ENCODE data around the gene IL1RAPL1.

Gene IL1RAPL1

DNA sequence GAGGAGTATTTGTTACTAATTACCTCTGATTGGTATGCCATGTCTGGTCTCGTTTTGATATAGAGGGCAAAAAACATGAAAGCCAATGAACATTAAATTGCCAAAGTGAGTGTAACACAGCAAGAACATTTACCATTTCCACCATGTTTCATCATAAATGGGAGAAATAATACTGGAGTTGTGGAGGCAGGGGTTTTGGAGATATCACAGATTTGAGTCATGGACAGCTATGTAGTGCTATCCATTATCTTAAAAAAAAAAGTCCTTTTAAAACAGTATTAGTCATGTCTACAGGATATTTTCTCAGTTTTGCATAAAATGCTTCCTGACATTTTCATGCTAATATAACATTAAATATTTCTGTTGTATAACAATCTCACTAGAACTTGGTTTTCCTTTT, 301.2 kb downstream of the IL1RAPL1 start:
- Histone ChIP-seq H3K27me3 (ENCODE audit: control insufficient read depth, insufficient read depth, low read length) (no peaks in the 10 kb centered on the region), H3K36me3 (ENCODE audit: control insufficient read depth, insufficient read depth, low read length) (no peaks in the 10 kb centered on the region), H3K9ac (ENCODE audit: low read depth, low read length) (no peak overlapping the region), H3K4me3 (ENCODE audit: low read depth, low read length) (no peak overlapping the region), H3K9me3 (ENCODE audit: control insufficient read depth, insufficient read depth, low read length) (no peaks in the 10 kb centered on the region), H3K4me1 (ENCODE audit: control insufficient read depth, insufficient read depth, low read length) (no peaks in the 10 kb centered on the region)

DNA sequence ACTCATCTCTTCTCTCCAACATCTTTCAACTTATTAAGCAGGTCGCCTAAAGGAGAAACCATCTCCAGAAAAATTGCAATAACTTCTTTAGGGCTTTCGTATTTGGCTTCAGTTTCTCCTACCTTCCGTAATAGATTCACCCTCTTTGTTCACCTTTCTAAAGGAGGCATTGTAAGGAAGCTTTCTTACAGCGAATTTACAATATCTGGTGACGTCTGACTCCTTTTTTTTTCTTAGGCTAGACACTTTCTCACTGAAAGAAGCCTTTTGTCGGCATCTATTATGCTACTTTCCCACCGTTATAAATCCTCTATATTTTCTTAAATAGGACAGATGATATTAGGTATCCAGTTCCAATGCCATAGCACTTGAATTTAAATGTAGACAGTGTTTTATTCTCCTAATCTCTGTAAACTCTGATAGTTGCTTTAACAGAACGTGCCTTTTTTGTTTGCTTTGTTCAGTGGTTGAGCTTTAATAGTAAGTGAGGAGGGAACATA, 302.4 kb downstream of the IL1RAPL1 start:
- H3K4me1 ChIP-seq (ENCODE audit: control insufficient read depth, insufficient read depth, low read length), result no peaks in the 10 kb centered on the region
- H3K9ac ChIP-seq (ENCODE audit: low read depth, low read length), result no peak overlapping the region
- H3K36me3 ChIP-seq (ENCODE audit: control insufficient read depth, insufficient read depth, low read length), result no peaks in the 10 kb centered on the region
- H3K27me3 ChIP-seq (ENCODE audit: control insufficient read depth, insufficient read depth, low read length), result no peaks in the 10 kb centered on the region
- no peak overlapping the region for H3K4me3 ChIP-seq (ENCODE audit: low read depth, low read length)
- H3K9me3 ChIP-seq (ENCODE audit: control insufficient read depth, insufficient read depth, low read length), result no peaks in the 10 kb centered on the region

DNA sequence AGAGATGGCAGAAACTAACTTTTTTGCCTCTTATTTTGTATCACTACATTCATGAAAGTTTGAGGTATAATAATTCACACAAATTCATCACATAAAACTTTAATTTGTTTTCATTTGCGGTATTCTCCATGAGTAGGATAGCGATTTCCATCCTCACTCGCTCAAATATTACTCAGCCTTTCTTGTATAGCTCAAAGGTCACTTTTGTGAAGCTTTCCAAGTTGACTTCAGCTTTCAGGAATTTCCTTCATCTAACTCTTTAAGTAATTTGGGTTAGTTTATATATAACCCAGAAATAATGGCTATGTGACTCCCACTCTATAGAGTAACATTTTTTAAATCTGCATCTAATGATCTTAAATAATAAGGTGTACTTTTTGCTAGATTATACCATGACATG, 314.4 kb downstream of the IL1RAPL1 start:
- Histone ChIP-seq H3K27me3 (ENCODE audit: control insufficient read depth, insufficient read depth, low read length) (no peaks in the 10 kb centered on the region), H3K9me3 (ENCODE audit: control insufficient read depth, insufficient read depth, low read length) (no peaks in the 10 kb centered on the region), H3K4me3 (ENCODE audit: low read depth, low read length) (no peak overlapping the region), H3K4me1 (ENCODE audit: control insufficient read depth, insufficient read depth, low read length) (peaks cover 7% of the 10 kb centered on the region), H3K36me3 (ENCODE audit: control insufficient read depth, insufficient read depth, low read length) (no peaks in the 10 kb centered on the region), H3K9ac (ENCODE audit: low read depth, low read length) (no peak overlapping the region)

DNA sequence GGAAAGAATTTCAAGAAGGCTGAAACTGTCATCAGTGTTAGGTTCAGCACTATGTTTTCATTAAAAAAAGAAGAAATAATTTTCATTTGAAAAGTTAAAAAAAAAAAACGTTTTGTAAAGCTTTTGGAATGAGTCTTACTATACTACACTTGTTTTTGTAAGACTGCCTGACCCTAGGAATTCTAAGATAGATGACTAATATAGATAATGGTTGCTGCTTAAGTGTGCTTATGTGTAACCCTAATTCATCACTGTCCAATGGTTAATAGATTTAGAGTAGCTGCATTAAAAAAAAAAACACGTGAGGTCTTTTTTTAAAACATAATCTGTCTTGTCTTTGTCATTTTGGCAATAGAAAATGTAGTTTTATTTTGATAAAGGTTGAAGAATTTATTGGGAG, 323.2 kb downstream of the IL1RAPL1 start:
- Histone ChIP-seq H3K27me3 (ENCODE audit: control insufficient read depth, insufficient read depth, low read length) (no peaks in the 10 kb centered on the region), H3K9ac (ENCODE audit: low read depth, low read length) (no peak overlapping the region), H3K4me1 (ENCODE audit: control insufficient read depth, insufficient read depth, low read length) (no peaks in the 10 kb centered on the region), H3K4me3 (ENCODE audit: low read depth, low read length) (no peak overlapping the region), H3K36me3 (ENCODE audit: control insufficient read depth, insufficient read depth, low read length) (no peaks in the 10 kb centered on the region), H3K9me3 (ENCODE audit: control insufficient read depth, insufficient read depth, low read length) (no peaks in the 10 kb centered on the region)

DNA sequence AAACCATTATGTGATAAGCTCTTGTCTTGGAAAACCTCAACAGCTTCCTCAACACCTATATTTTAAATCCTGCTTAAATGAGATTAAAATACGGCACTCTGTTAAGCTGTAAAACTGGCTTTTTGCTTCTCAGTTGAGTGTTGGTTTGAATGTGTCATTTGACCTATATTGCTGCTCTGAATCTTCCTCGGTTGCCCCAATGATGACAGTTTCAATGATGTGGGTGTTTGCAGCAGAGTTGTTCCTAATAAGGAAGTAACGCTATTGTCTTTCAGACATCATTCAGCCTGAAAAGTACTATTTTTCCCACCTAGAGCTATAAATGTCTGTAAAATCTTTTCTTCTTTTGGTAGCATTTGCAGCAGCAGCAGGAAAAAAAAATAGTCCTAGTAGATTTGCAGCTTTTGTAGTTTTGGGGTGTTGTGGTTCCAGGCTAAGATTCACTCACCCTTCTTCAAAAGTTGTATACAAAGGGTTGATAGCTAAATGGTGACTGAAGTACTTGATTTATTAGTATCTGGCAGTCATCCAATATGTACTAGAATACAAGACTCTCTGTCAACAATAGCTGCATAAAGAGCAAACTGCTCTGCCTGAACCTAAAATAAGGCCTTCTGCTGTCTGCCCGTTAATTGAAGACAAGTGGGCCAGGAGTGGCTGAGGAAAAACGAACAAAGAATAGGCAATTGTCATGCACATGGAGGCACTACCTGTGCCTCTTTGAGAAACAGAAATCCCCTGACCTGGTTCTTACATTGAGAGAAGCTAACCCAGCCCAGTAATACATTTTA, 333.1 kb downstream of the IL1RAPL1 start:
- H3K9me3 ChIP-seq (ENCODE audit: control insufficient read depth, insufficient read depth, low read length), result no peaks in the 10 kb centered on the region
- H3K36me3 ChIP-seq (ENCODE audit: control insufficient read depth, insufficient read depth, low read length), result no peaks in the 10 kb centered on the region
- H3K27me3 ChIP-seq (ENCODE audit: control insufficient read depth, insufficient read depth, low read length), result no peaks in the 10 kb centered on the region
- no peak overlapping the region for H3K9ac ChIP-seq (ENCODE audit: low read depth, low read length)
- H3K4me3 ChIP-seq (ENCODE audit: low read depth, low read length), result no peak overlapping the region
- H3K4me1 ChIP-seq (ENCODE audit: control insufficient read depth, insufficient read depth, low read length), result peaks cover 13% of the 10 kb centered on the region

DNA sequence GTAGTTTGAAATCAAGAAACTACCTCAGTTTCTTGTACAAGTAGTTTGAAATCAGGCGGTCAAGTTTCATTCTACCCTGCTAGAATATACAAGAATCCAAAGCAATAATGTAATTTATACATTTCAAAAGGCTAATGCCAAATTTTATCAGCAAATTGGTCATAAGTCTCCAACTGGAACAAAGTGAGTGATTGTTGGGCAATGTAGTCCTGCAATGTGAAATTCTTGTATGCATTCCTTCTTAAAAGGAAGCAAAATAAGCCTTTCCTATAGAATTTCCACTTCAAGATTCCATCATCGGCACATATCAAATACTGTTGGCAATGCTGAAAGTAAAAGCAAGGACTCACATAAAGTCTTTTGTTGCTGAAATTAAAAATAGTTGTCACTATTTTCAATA, 334.9 kb downstream of the IL1RAPL1 start:
- Histone ChIP-seq H3K36me3 (ENCODE audit: control insufficient read depth, insufficient read depth, low read length) (no peaks in the 10 kb centered on the region), H3K9me3 (ENCODE audit: control insufficient read depth, insufficient read depth, low read length) (no peaks in the 10 kb centered on the region), H3K4me3 (ENCODE audit: low read depth, low read length) (no peak overlapping the region), H3K4me1 (ENCODE audit: control insufficient read depth, insufficient read depth, low read length) (peaks cover 13% of the 10 kb centered on the region), H3K27me3 (ENCODE audit: control insufficient read depth, insufficient read depth, low read length) (no peaks in the 10 kb centered on the region), H3K9ac (ENCODE audit: low read depth, low read length) (no peak overlapping the region)

DNA sequence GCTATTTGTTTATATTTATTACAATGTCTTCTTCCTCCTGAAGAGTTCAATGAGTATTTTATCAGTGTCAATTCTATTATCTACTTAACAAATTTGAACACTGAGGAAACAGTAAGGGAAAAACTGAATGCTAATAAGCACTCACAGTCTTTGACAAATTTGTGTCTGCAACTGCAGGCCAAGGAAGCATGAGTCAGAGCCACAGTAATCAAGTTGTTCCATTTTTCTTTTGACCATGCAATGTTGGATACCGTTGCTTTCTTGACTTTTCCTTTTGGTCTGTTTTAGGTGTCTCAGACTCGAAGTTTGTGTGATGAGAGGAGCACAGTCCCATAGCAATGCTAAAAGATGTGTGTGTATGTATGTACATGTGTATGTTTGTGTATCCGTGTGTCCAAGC, 359.6 kb downstream of the IL1RAPL1 start:
- H3K9ac ChIP-seq (ENCODE audit: low read depth, low read length), result no peak overlapping the region
- H3K4me1 ChIP-seq (ENCODE audit: control insufficient read depth, insufficient read depth, low read length), result no peaks in the 10 kb centered on the region
- H3K9me3 ChIP-seq (ENCODE audit: control insufficient read depth, insufficient read depth, low read length), result no peaks in the 10 kb centered on the region

DNA sequence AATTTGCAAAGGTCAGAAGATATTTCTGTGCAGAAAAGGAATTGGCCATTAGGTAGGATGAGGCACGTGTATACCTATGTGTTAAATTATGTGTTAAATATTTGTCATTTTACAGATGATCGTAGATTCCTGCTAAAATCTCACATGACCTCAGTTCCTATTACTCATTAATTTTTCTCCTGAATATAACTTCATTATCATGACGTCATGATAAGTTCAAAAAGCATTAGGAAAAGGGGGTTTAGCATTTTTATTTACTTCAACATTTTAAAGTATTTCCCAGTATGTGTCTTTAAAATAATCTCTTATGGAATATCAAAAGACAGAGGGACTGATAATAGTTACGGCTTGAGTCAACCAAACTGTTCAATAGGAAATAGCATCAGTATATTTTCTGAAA, 372.8 kb downstream of the IL1RAPL1 start:
- Histone ChIP-seq H3K9ac (ENCODE audit: low read depth, low read length) (no peak overlapping the region), H3K36me3 (ENCODE audit: control insufficient read depth, insufficient read depth, low read length) (no peaks in the 10 kb centered on the region), H3K27me3 (ENCODE audit: control insufficient read depth, insufficient read depth, low read length) (no peaks in the 10 kb centered on the region), H3K4me3 (ENCODE audit: low read depth, low read length) (no peak overlapping the region), H3K4me1 (ENCODE audit: control insufficient read depth, insufficient read depth, low read length) (no peaks in the 10 kb centered on the region), H3K9me3 (ENCODE audit: control insufficient read depth, insufficient read depth, low read length) (no peaks in the 10 kb centered on the region)

More for the DNA sequence above, 359.6 kb downstream of the IL1RAPL1 start:
- no peak overlapping the region for H3K4me3 ChIP-seq (ENCODE audit: low read depth, low read length)
- no peaks in the 10 kb centered on the region for H3K27me3 ChIP-seq (ENCODE audit: control insufficient read depth, insufficient read depth, low read length)
- no peaks in the 10 kb centered on the region for H3K36me3 ChIP-seq (ENCODE audit: control insufficient read depth, insufficient read depth, low read length)

DNA sequence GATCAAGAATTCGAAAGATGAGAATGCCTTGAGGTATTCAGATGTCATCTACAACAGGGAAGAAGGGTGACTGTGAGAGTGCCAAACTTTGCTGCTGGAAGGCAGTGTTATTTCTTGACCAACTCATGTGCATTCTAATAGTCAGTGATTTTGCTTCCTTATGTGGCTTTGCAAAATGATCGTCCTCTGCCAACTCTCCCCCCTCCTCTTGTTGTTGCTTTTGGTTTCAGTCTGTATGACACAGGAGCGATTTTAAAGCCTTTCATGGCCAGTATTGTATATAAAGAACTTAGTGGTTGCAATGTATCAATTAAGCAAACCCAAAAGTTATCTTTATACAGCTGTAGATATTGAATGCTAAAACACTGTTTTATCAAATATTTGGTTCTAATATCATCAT, 379.1 kb downstream of the IL1RAPL1 start:
- Histone ChIP-seq H3K36me3 (ENCODE audit: control insufficient read depth, insufficient read depth, low read length) (no peaks in the 10 kb centered on the region), H3K9me3 (ENCODE audit: control insufficient read depth, insufficient read depth, low read length) (no peaks in the 10 kb centered on the region), H3K9ac (ENCODE audit: low read depth, low read length) (no peak overlapping the region), H3K27me3 (ENCODE audit: control insufficient read depth, insufficient read depth, low read length) (no peaks in the 10 kb centered on the region), H3K4me3 (ENCODE audit: low read depth, low read length) (no peak overlapping the region), H3K4me1 (ENCODE audit: control insufficient read depth, insufficient read depth, low read length) (peaks cover 9% of the 10 kb centered on the region)

DNA sequence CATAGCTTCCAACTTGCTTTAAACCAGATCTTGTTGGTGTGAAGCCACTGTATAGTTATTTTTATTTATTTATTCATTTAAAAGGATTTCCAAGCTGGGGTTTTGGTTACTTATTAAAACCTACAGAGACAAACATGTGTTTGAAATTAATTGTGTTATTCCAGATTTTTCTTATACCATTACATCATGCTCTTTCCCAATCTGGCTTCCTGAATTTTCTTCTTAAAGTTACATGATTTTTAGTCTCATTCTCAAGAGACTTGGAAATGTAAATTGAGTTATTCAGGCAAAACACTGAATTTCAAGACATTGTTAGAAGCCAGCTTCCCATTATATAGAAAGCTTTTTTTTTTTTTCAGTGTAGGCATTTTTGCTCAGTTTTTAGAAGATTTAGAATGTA, 381.9 kb downstream of the IL1RAPL1 start:
- no peaks in the 10 kb centered on the region for H3K36me3 ChIP-seq (ENCODE audit: control insufficient read depth, insufficient read depth, low read length)
- peaks cover 9% of the 10 kb centered on the region for H3K4me1 ChIP-seq (ENCODE audit: control insufficient read depth, insufficient read depth, low read length)
- no peak overlapping the region for H3K9ac ChIP-seq (ENCODE audit: low read depth, low read length)
- no peaks in the 10 kb centered on the region for H3K27me3 ChIP-seq (ENCODE audit: control insufficient read depth, insufficient read depth, low read length)
- no peaks in the 10 kb centered on the region for H3K9me3 ChIP-seq (ENCODE audit: control insufficient read depth, insufficient read depth, low read length)
- no peak overlapping the region for H3K4me3 ChIP-seq (ENCODE audit: low read depth, low read length)

DNA sequence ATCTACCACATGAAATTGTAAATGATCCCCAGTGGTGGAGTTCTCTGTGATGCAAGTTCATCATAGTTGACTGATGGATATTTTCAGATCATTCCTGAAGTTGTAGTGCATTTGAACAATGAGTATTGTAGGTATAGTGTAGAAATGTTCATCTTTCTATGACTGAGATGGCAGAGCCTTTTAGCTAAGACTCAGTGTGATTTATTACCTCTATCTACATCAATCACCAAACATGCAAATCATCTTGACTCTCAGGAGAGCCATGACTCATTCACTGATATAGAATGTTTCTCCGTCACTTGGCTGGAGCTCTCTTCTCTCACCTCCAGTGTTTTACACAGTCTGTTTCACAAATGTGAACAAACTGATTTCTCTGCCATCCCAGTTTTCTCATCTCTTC, 392.6 kb downstream of the IL1RAPL1 start:
- Histone ChIP-seq H3K9me3 (ENCODE audit: control insufficient read depth, insufficient read depth, low read length) (no peaks in the 10 kb centered on the region), H3K27me3 (ENCODE audit: control insufficient read depth, insufficient read depth, low read length) (no peaks in the 10 kb centered on the region), H3K9ac (ENCODE audit: low read depth, low read length) (no peak overlapping the region), H3K36me3 (ENCODE audit: control insufficient read depth, insufficient read depth, low read length) (no peaks in the 10 kb centered on the region), H3K4me1 (ENCODE audit: control insufficient read depth, insufficient read depth, low read length) (peaks cover 4% of the 10 kb centered on the region), H3K4me3 (ENCODE audit: low read depth, low read length) (no peak overlapping the region)

DNA sequence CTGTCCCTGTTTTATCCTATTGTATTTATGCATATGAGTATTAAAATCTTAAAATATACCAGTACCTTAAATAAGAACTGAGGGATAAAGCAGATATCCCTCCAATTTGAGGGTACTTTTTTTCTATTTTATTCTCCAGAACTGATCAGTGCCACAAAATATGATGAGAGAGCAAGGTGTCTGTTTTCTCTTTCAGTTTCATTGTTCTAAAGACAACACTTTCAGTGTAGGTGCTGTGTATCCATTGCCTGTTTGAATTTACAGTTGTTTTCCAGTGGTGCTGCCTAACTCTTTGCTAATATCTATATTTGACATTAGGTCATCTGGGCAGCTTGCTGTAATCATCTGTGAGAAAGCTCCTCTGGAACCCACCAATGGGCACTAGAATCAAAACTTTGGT, 394.7 kb downstream of the IL1RAPL1 start:
- Histone ChIP-seq H3K9me3 (ENCODE audit: control insufficient read depth, insufficient read depth, low read length) (no peaks in the 10 kb centered on the region), H3K27me3 (ENCODE audit: control insufficient read depth, insufficient read depth, low read length) (no peaks in the 10 kb centered on the region), H3K36me3 (ENCODE audit: control insufficient read depth, insufficient read depth, low read length) (no peaks in the 10 kb centered on the region), H3K4me3 (ENCODE audit: low read depth, low read length) (no peak overlapping the region), H3K4me1 (ENCODE audit: control insufficient read depth, insufficient read depth, low read length) (peaks cover 4% of the 10 kb centered on the region), H3K9ac (ENCODE audit: low read depth, low read length) (no peak overlapping the region)
